ENCODE results near the gene NKX6-1.

NKX6-1 gene

GRCh38 chr4:84502955-84503373, 3.9 kb upstream of the NKX6-1 start:
- Mint-ChIP-seq H3K27me3 (peaks cover 56% of the 10 kb centered on the region), H3K9me3 (ENCODE audit: low read depth) (no peaks in the 10 kb centered on the region), H3K4me1 (ENCODE audit: low read depth) (peaks cover 16% of the 10 kb centered on the region), H3K36me3 (peaks cover 2% of the 10 kb centered on the region), H3K27ac (no peak overlapping the region), H3K4me3 (no peak overlapping the region)

DNA sequence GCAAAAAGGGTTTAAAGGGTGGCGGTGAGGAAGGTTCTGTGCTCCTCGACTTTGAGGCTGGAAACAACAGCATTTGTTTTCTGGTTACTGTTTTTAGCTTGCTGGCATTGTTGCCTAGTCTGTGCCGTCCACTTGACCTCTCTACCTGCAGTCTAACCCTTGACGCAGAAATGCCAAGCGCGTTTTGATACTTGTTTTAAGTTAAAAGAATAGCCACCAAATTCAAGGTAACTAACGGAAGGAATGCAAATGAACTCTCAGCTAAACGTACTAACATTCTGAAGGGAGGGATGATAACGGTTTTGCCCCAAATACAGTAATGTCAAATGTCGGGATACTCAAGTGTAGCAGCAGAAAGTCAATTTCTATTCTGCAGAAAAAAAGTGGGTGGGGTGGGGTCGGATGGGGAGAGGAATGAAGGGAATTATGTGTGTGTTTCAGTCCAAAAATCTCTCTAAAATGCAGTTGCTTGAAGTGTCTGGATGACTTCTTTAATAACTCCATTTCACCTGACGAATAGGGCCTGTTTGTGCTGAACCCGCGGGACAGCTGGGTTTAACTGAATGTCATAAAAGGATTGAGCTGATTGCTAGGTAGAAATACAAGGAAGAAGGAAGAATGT, 3.4 kb upstream of the NKX6-1 start:
- Mint-ChIP-seq H3K4me1 (ENCODE audit: low read depth) (peaks cover 16% of the 10 kb centered on the region), H3K27me3 (peaks cover 56% of the 10 kb centered on the region), H3K4me3 (no peak overlapping the region), H3K27ac (no peak overlapping the region), H3K9me3 (ENCODE audit: low read depth) (no peaks in the 10 kb centered on the region), H3K36me3 (peaks cover 2% of the 10 kb centered on the region)

GRCh38 chr4:84501721-84502267, 2.7 kb upstream of the NKX6-1 start:
- Mint-ChIP-seq H3K4me3 (no peak overlapping the region), H3K4me1 (ENCODE audit: low read depth) (peaks cover 20% of the 10 kb centered on the region), H3K27me3 (peaks cover 56% of the 10 kb centered on the region), H3K27ac (no peak overlapping the region), H3K36me3 (peaks cover 2% of the 10 kb centered on the region), H3K9me3 (ENCODE audit: low read depth) (no peaks in the 10 kb centered on the region)

GRCh38 chr4:84501202-84501503, 2.1 kb upstream of the NKX6-1 start:
- Mint-ChIP-seq H3K36me3 (peaks cover 2% of the 10 kb centered on the region), H3K9me3 (ENCODE audit: low read depth) (no peaks in the 10 kb centered on the region), H3K4me1 (ENCODE audit: low read depth) (peaks cover 22% of the 10 kb centered on the region), H3K27ac (no peak overlapping the region), H3K27me3 (peaks cover 56% of the 10 kb centered on the region), H3K4me3 (no peak overlapping the region)

- Mint-ChIP-seq H3K27ac (no peak overlapping the region), H3K36me3 (peaks cover 2% of the 10 kb centered on the region), H3K27me3 (peaks cover 56% of the 10 kb centered on the region), H3K9me3 (ENCODE audit: low read depth) (no peaks in the 10 kb centered on the region), H3K4me3 (peak overlapping the region; percentile 60), H3K4me1 (ENCODE audit: low read depth) (peaks cover 22% of the 10 kb centered on the region)
Measured at GRCh38 chr4:84500386-84501201, 1.5 kb upstream of the NKX6-1 start.

- Mint-ChIP-seq H3K4me3 (peak overlapping the region; percentile 60), H3K27ac (no peak overlapping the region), H3K9me3 (ENCODE audit: low read depth) (no peaks in the 10 kb centered on the region), H3K4me1 (ENCODE audit: low read depth) (peaks cover 22% of the 10 kb centered on the region), H3K36me3 (peaks cover 5% of the 10 kb centered on the region), H3K27me3 (peaks cover 61% of the 10 kb centered on the region)
Measured at GRCh38 chr4:84499624-84499982, 511 bp upstream of the NKX6-1 start.

GRCh38 chr4:84498203-84498934, 723 bp downstream of the NKX6-1 start:
- Mint-ChIP-seq H3K36me3 (peaks cover 5% of the 10 kb centered on the region), H3K27me3 (peaks cover 65% of the 10 kb centered on the region), H3K4me3 (peak overlapping the region; percentile 87), H3K27ac (no peak overlapping the region), H3K4me1 (ENCODE audit: low read depth) (peaks cover 25% of the 10 kb centered on the region), H3K9me3 (ENCODE audit: low read depth) (no peaks in the 10 kb centered on the region)

- peaks cover 5% of the 10 kb centered on the region for H3K36me3 Mint-ChIP-seq
- H3K27me3 Mint-ChIP-seq: peaks cover 60% of the 10 kb centered on the region
- no peak overlapping the region for H3K27ac Mint-ChIP-seq
- peaks cover 27% of the 10 kb centered on the region for H3K4me1 Mint-ChIP-seq (ENCODE audit: low read depth)
- H3K4me3 Mint-ChIP-seq: peak overlapping the region; percentile 61
- no peaks in the 10 kb centered on the region for H3K9me3 Mint-ChIP-seq (ENCODE audit: low read depth)
Measured at GRCh38 chr4:84497504-84498202, 1.4 kb downstream of the NKX6-1 start.

GRCh38 chr4:84496706-84497503, 2.2 kb downstream of the NKX6-1 start:
- Mint-ChIP-seq H3K4me3 (peak overlapping the region; percentile 61), H3K36me3 (peaks cover 5% of the 10 kb centered on the region), H3K27me3 (peaks cover 56% of the 10 kb centered on the region), H3K9me3 (ENCODE audit: low read depth) (no peaks in the 10 kb centered on the region), H3K4me1 (ENCODE audit: low read depth) (peaks cover 27% of the 10 kb centered on the region), H3K27ac (no peak overlapping the region)

DNA sequence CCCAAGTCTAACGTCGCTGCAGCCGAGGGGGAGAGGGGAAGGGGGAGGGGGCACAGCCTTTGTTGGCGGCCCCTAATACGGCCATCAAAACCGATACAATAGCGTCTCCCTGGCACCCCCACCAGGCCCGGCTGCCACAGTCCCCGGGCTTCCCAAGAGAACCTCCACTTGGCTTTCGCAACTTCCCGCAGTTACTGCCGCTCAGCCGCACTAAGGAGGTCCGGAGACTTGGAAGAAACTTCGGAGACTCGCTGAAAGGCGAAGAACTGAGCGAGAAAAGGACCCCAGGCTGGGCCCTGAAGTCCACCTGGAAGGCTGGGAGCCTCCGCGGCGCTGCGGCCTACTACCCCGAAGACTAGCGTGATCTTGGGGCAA, 2.8 kb downstream of the NKX6-1 start:
- Mint-ChIP-seq H3K27ac (no peak overlapping the region), H3K4me3 (no peak overlapping the region), H3K36me3 (peaks cover 5% of the 10 kb centered on the region), H3K4me1 (ENCODE audit: low read depth) (peaks cover 27% of the 10 kb centered on the region), H3K9me3 (ENCODE audit: low read depth) (no peaks in the 10 kb centered on the region), H3K27me3 (peaks cover 54% of the 10 kb centered on the region)

GRCh38 chr4:84495794-84496261, 3.3 kb downstream of the NKX6-1 start:
- peaks cover 56% of the 10 kb centered on the region for H3K27me3 Mint-ChIP-seq
- H3K4me3 Mint-ChIP-seq: no peak overlapping the region
- no peak overlapping the region for H3K27ac Mint-ChIP-seq
- no peaks in the 10 kb centered on the region for H3K9me3 Mint-ChIP-seq (ENCODE audit: low read depth)
- peaks cover 27% of the 10 kb centered on the region for H3K4me1 Mint-ChIP-seq (ENCODE audit: low read depth)
- H3K36me3 Mint-ChIP-seq: peaks cover 5% of the 10 kb centered on the region

DNA sequence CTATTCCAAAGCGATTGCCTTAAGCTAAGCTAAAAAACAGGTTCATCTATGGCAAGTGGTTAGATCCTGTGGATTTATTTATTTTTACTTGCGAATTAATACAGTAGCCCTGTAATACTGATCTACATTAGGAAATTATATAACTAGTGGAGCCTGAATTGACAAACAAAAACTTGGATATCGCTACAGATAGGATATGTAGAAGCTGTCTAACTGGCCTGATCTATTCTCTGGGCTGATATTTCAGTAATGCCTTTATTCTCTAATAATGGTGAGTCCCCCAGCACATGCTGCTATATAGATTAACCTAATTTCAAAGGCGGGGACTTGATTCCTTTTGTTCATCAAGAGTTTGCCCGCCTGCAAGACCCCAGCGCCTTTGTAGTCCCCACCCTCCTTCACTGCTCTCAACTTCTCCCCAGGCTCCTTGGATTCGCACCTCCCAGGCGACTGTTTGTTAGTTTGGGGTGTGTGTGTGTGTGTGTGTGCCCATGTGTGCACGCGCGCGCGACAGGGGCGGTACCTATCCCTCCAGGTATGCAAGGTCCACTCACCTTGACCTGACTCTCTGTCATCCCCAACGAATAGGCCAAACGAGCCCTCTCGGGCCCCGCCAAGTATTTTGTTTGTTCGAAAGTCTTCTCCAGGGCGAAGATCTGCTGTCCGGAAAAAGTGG, 3.8 kb downstream of the NKX6-1 start:
- H3K4me3 Mint-ChIP-seq: no peak overlapping the region
- H3K27ac Mint-ChIP-seq: no peak overlapping the region
- peaks cover 5% of the 10 kb centered on the region for H3K36me3 Mint-ChIP-seq
- H3K4me1 Mint-ChIP-seq (ENCODE audit: low read depth): peaks cover 27% of the 10 kb centered on the region
- peaks cover 53% of the 10 kb centered on the region for H3K27me3 Mint-ChIP-seq
- H3K9me3 Mint-ChIP-seq (ENCODE audit: low read depth): no peaks in the 10 kb centered on the region

- peaks cover 52% of the 10 kb centered on the region for H3K27me3 Mint-ChIP-seq
- no peak overlapping the region for H3K4me3 Mint-ChIP-seq
- no peak overlapping the region for H3K27ac Mint-ChIP-seq
- no peaks in the 10 kb centered on the region for H3K9me3 Mint-ChIP-seq (ENCODE audit: low read depth)
- peaks cover 24% of the 10 kb centered on the region for H3K4me1 Mint-ChIP-seq (ENCODE audit: low read depth)
- peaks cover 3% of the 10 kb centered on the region for H3K36me3 Mint-ChIP-seq
Measured at GRCh38 chr4:84494531-84494930, 4.6 kb downstream of the NKX6-1 start.
